ENCODE data around the gene TEX14.
"Not testable (repeated sequence)": the region's sequence is repeated elsewhere in the genome, so short reads cannot be mapped to it uniquely, and the experiment has no call there.

TEX14 gene

DNA sequence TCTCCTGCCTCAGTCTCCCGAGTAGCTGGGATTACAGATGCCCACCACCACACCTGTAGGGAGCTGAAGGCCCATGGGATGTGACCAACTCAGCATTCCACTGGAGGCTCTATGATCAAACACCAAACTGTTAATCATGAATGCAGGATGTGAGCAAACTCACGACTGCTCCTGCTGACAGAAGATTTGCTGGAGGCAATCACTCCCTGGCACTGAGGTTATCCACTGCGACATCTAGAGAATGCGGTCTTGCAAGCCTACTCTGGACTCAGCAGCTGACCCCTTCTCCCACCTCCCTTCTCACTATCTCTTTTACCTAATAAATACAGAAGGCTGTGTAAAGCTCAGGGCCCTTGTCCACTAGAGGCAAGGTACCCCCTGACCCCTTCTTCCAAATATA is 4.9 kb downstream of the TEX14 start:
- no peak for DNase-seq

- DNase-seq = not testable (repeated sequence)
Measured at GRCh38 chr17:58684462-58684861, 7.4 kb downstream of the TEX14 start.

- DNase-seq = no peak
Measured at GRCh38 chr17:58684003-58684402, 7.8 kb downstream of the TEX14 start.

DNA sequence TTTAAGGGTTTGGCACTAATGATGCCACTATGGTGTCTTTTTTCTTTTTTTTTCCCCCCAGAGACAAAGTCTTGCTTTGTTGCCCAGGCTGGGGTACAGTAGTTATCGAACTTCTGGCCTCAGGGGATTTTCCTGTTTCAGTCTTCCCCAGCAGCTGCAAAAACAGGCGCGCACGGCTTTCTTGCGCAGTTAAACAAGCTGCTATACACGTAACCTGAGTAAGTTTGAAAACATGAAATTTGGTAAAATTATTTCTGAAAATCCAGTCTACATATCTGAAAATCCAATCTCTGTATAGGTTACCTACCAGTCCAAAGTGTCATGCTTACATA is 11.8 kb downstream of the TEX14 start:
- no peak for DNase-seq

GRCh38 chr17:58679263-58680037 is 12.4 kb downstream of the TEX14 start:
- peak; percentile 22 for DNase-seq

DNA sequence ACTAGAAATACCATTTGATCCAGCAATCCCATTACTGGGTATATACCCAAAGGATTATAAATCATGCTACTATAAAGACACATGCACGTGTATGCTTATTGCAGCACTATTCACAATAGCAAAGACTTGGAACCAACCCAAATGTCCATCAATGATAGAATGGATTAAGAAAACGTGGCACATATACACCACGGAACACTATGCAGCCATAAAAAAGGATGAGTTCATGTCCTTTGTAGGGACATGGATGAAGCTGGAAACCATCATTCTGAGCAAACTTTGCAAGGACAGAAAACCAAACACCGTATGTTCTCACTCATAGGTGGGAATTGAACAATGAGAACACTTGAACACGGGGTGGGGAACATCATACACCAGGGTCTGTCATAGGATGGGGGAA is 13.6 kb downstream of the TEX14 start:
- not testable (repeated sequence) for DNase-seq

GRCh38 chr17:58677194-58677880 is 14.5 kb downstream of the TEX14 start:
- DNase-seq = no peak

DNA sequence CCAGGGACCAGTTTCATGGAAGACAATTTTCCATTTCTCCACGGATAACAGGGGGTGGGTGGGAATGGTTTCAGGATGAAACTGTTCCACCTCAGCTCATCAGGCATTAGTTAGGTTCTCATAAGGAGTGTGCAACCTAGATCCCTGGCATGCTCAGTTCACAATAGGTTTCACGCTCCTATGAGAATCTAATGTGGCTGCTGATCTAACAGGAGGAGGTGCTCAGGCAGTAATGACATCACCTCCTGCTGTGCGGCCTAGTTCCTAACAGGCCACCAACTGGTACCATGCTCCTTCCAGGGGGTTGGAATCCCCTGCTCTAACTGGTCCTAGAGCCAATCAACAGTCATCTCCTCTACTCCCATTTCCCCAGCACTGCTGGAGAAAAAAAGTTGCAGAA is 19.9 kb downstream of the TEX14 start:
- no peak for DNase-seq

DNA sequence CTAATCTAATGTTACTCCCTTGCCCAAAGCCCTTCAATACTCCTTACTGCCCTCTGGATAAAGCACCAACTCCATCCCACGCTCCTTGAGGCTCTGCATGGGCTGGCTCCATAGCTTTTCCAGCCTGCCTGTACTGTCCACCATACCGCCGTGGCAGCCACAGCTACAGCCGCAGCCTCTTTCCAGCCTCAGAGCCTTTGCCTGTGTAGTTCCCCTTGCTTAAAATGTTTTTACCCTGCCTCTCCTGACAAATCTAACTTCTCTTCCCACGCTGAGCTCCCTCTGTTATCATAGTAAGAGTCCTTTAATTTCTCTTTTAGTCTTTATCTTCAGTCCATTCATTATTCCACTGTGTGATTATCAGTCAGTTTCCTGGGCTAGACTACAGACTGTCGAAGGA is 22.0 kb downstream of the TEX14 start:
- no peak for DNase-seq

DNA sequence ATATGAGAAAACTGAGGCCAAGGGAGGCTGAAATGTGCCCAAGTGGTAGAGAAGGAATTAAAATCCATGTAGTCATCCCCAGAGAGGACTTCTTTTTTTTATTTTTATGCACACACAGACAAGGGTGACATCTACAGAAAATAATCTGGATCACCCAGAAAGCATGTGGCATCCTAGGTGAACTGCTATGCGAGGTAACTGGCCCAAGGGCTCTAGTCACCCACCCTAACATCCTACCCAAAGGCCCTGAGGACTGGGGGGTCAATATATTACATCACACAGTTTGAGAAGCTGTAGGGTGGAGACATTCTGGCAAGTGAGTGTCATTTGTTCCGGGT is 23.3 kb downstream of the TEX14 start:
- no peak for DNase-seq

DNA sequence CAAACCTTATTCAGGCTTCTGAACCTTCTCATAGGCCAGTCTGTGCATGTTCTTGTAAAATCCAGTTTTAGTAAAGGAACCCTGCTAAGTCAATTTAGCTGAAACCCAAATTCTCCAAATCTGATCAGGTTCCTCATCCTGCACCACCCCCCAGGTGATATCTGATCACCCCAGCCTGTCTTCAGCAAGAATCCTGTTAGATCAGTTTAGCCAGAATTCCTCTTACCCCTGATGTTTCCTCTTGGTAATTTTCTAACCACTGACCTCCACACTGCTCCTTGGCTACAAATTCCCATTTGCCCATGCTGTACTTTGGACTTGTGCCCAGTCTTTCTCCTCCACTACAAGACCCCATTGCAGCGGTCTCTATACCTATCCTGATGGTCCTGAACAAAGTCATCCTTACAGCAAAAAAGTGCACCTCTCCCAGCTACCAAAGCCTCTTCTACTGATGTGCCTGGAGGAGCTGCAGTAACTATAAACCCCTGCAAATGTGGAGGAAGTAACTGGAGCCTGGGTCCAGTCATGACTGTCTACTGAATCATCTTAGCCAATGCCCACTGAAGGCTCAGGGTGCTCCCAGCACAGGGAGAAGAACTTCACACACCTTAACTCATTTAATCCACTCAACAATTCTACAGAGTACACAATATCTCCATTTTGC is 23.8 kb downstream of the TEX14 start:
- no peak for DNase-seq

DNA sequence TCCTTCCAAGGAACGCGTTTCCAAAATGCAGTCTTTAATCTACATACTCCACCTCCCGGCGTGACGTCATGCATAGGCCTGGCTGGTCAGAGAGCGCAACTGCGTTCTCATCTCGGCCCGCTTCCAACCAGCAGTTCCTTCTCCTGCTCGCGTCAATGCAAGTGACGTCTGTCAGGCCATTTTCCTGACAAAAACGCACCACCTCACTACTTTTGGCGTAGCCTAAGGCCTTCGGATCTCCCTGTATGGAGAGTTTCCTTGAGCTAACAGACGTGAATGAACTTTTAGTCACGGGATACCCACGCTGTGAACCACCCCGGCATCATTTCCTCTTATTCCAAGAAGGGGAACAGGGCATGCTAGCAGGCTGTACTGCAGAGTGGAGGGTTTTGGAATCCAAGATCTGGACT is 25.0 kb downstream of the TEX14 start:
- DNase-seq = no peak

DNA sequence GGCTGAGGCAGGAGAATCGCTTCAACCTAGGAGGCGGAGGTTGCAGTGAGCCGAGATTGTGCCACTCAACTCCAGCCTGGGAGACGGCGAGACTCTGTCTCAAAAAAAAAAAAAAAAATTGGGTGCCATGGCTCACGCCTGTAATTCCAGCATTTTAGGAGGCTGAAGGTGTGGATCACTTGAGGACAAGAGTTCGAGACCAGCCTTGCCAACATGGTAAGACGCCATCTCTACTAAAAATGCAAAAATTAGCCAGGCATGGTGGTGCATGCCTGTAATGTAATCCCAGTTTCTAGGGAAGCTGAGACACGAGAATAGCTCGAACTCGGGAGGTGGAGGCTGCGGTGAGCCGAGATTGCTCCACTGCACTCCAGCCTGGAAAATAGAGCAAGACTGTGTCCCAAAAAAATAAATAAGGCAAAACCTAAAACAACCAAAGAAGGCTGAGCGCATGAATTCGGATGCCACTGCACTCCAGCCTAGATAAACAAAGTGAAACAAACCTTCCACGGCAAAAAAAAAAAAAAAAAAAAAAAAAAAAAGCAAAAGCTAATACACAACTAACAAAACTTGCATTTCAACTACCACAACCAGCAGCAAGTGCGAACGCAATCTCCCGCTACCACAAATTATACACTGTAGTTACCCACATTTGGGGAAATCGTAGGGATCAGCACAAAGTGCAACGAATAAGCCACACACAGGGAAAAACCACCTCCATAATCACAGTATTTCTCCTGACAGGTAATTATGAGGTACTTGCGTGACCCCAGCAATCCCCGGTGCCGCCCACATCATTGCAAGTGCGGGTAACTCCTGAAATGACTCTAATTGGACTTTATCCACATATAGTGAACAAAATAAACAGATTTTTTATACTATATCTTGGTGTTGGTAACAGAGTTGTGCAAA is 25.6 kb downstream of the TEX14 start:
- DNase-seq = no peak

DNA sequence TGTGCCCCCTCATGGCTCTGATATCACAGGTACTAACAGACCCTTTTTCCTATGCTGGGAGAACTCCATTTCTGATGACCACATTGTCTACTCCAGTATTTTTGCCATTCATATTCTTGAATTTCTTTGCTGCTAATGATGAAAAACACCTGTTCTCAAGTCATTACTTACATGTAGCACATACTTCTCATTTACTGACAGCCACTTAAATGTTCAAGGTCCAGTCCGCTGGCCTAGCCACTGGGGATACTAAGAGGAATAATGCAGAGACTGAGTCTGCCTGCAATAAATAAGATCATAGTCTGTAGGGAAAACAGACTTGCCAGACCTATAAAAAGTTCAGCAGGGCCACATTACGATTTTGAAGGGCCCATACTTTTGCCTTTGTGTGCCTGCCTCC is 27.5 kb downstream of the TEX14 start:
- no peak for DNase-seq

GRCh38 chr17:58661499-58661898 is 30.3 kb downstream of the TEX14 start:
- no peak for DNase-seq

GRCh38 chr17:58660621-58661020 is 31.2 kb downstream of the TEX14 start:
- DNase-seq = no peak

DNA sequence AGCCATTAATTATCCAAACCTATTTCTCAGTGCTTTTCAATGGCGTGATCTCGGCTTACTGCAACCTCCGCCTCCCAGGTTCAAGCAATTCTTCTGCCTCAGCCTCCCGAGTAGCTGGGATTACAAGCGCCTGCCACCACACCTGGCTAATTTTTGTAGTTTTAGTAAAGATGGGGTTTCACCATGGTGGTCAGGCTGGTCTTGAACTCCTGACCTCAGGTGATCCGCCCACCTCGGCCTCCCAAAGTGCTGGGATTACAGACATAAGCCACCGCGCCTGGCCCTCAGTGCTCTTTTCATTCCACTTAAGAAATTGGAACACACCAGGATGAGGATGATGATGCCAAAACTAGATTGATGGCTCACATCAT is 32.1 kb downstream of the TEX14 start:
- DNase-seq = not testable (repeated sequence)

- peak; percentile 95 for DNase-seq
Measured at GRCh38 chr17:58658804-58659713, 32.8 kb downstream of the TEX14 start.

- not testable (repeated sequence) for DNase-seq
Measured at GRCh38 chr17:58657962-58658803, 33.7 kb downstream of the TEX14 start.

GRCh38 chr17:58648236-58648635 is 43.6 kb downstream of the TEX14 start:
- no peak for DNase-seq

- no peak for DNase-seq
Measured at GRCh38 chr17:58643147-58643546, 48.7 kb downstream of the TEX14 start.

Measured in NCI-H748 treated with DMSO at 0.1 percent for 48 hours (cell line).